ENCODE data around the gene PINK1. TPM values are rescaled to one million over a fixed set of nuclear protein-coding genes. Genes with fewer than 3 reads are reported as not detected.

Gene PINK1
- total RNA-seq, 4 donors from 2014 or later = 55.6 to 67.4 (median 62.8) TPM

DNA sequence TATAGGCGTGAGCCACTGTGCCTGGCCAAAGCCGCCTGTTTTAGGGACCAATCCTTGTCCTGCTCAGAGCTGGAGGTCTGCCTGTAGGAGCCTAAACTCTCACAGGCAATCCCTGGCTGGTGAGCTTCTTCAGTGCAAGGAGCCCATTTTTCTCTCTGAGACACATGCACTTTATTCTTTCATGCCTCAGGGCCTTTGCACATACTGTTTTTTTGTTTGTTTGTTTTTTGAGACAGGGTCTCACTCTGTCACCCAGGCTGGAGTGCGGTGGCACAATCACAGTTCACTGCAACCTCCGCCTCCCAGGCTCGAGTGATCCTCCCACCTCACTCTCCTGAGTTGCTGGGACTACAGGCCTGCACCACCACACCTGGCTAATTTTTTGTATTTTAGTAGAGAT, 21.6 kb upstream of the PINK1 start:
- Histone ChIP-seq H3K36me3 (no peaks in the 10 kb centered on the region), H3K27ac (no peak overlapping the region), H3K9me3 (no peaks in the 10 kb centered on the region), H3K27me3 (no peaks in the 10 kb centered on the region), H3K4me3 (no peak overlapping the region), H3K4me1 (no peaks in the 10 kb centered on the region)
- TF ChIP-seq, protein P1, sequence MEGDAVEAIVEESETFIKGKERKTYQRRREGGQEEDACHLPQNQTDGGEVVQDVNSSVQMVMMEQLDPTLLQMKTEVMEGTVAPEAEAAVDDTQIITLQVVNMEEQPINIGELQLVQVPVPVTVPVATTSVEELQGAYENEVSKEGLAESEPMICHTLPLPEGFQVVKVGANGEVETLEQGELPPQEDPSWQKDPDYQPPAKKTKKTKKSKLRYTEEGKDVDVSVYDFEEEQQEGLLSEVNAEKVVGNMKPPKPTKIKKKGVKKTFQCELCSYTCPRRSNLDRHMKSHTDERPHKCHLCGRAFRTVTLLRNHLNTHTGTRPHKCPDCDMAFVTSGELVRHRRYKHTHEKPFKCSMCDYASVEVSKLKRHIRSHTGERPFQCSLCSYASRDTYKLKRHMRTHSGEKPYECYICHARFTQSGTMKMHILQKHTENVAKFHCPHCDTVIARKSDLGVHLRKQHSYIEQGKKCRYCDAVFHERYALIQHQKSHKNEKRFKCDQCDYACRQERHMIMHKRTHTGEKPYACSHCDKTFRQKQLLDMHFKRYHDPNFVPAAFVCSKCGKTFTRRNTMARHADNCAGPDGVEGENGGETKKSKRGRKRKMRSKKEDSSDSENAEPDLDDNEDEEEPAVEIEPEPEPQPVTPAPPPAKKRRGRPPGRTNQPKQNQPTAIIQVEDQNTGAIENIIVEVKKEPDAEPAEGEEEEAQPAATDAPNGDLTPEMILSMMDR (IDR thresholded peaks at IDR 0.05) = no peak
- TF ChIP-seq POLR2A (IDR thresholded peaks at IDR 0.05) = no peak
- no peak for DNase-seq
- intact Hi-C loops (cut with DNase I; ENCODE audit: low total_unique reads) = no loop called here

DNA sequence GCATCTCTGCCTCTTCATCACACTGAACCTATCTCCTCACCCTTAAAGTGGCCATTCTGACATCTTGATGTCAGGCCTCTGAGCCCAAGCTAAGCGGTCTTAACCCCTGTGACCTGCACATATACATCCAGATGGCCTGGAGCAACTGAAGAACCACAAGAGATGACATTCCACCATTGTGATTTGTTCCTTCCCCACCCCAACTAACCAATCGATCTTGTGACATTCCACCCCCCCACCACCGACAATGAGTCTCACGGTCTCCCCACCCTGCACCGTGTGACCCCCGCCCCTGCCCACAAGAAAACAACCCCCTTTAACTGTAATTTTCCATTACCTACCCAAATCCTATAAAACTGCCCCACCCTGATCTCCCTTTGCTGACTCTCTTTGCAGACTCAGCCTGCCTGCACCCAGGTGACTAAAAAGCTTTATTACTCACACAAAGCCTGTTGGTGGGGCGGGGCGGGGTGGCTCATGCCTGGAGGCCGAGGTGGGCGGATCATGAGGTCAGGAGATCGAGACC, 21.0 kb upstream of the PINK1 start:
- TF ChIP-seq, protein P1 (IDR thresholded peaks at IDR 0.05) = no peak
- TF ChIP-seq POLR2A (IDR thresholded peaks at IDR 0.05) = no peak
- no peak for DNase-seq
- H3K4me1 ChIP-seq = no peaks in the 10 kb centered on the region
- intact Hi-C loops (cut with DNase I; ENCODE audit: low total_unique reads) = no loop called here
- H3K36me3 ChIP-seq = no peaks in the 10 kb centered on the region
- H3K4me3 ChIP-seq = no peak overlapping the region
- H3K27ac ChIP-seq = no peak overlapping the region
- H3K9me3 ChIP-seq = no peaks in the 10 kb centered on the region
- no peaks in the 10 kb centered on the region for H3K27me3 ChIP-seq

DNA sequence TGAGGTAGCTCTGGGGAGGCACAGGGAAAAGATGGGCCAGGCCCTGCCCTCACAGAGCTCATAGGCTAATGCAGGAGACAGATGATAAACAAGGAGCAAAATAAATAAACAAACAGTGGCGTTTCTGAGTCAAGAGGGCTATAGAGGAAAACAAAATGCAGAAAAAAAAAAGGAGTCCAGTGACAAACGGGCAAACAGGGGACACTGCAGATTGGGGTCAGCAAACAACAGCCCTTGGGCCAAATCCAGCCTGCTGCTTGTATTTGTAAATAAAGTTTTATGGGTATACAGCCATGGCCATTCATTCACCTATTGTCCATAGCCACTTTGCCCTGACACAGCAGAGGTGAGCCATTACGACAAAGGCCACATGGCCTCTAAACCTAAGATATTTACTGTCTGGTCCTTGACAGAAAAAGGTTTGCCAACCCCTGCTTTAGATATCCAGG, 19.1 kb upstream of the PINK1 start:
- TF ChIP-seq POLR2A (IDR thresholded peaks at IDR 0.05) = no peak
- TF ChIP-seq, protein P1 (IDR thresholded peaks at IDR 0.05) = no peak
- H3K27me3 ChIP-seq = no peaks in the 10 kb centered on the region
- peak overlapping the region in 1 of 2 donors; percentile 24 for H3K27ac ChIP-seq
- H3K36me3 ChIP-seq = no peaks in the 10 kb centered on the region
- no peaks in the 10 kb centered on the region for H3K4me1 ChIP-seq
- no peak overlapping the region for H3K4me3 ChIP-seq
- H3K9me3 ChIP-seq = no peaks in the 10 kb centered on the region
- no peak for DNase-seq
- intact Hi-C loops (cut with DNase I; ENCODE audit: low total_unique reads) = no loop called here

DNA sequence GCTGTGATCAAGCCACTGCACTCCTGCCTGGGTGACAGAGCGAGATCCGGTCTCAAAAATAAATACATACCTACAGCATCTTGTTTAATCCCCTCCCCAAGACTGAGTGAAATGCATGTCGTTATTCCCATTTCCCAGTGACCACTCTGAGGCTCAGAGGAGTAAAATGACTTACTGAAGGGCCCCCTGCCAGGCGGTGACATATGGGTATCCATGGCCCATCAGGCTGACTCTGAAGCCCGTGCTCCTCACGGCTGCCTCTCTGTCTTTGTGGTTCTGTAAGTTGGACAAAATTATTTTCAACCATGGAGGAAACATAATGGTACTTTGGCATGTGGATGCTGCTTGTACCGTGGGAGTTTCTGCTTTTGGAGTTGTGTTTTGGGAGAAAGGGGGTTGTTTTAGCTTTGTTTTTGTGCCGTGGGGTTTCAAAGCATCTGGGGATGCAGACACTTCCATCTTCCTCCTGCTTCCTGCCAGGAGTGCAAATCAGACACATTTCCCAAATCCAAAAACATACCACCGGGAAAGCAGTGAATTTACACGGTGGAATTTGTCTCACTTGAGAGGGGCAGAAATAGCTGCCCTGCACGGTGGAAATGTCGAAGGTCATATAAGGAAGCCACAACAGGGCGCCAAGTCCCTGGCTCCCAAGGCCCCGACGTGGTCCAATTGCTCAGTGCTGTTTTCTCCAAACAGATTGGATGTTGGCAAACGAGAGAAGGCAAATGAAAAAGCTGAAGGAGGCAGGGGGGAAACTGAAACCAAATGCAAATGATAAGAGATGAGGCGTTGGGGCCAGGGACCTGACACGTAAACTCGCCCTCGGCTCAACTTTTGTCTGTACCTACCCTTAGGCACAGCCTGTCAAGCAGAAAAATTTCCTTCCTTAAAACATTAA, 17.1 kb upstream of the PINK1 start:
- peak in 1 of 2 donors; percentile 22 for DNase-seq
- Histone ChIP-seq H3K4me1 (no peaks in the 10 kb centered on the region), H3K27ac (peak overlapping the region; percentile 44 to 54), H3K4me3 (no peak overlapping the region), H3K27me3 (no peaks in the 10 kb centered on the region), H3K9me3 (no peaks in the 10 kb centered on the region), H3K36me3 (no peaks in the 10 kb centered on the region)
- intact Hi-C loops (cut with DNase I; ENCODE audit: low total_unique reads) = no loop called here
- no peak for TF ChIP-seq POLR2A (IDR thresholded peaks at IDR 0.05)
- TF ChIP-seq, protein P1 (IDR thresholded peaks at IDR 0.05) = no peak

DNA sequence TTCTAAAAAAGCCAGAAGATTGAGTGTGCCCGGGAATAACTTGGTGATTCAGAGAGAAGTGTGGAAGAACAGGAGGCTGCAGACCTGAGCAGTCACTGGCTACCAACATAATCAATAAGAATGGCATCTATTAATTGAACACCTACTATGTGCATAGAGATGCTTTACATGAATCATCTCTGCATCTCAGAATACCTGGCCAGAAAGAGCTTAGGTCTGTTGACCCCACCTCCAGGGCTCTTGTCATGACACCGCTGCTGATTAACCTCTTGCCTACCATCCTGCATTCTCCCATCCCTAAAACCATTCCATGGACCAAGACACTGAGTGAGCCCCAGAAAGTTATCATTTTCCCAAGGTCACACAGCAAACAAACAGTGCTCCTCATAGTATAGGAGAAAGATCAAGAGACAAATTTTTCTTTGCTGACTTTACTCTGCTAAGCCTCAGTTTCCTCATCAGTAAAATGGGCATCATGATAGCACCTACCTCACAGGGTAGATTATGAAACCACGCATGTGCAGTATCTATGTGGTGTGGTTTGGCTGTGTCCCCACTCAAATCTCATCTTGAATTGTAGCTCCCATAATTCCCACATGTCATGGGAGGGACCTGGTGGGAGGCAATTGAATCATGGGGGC, 16.3 kb upstream of the PINK1 start:
- Histone ChIP-seq H3K27me3 (no peaks in the 10 kb centered on the region), H3K4me3 (no peak overlapping the region), H3K4me1 (no peaks in the 10 kb centered on the region), H3K27ac (peak overlapping the region; percentile 44 to 54), H3K36me3 (no peaks in the 10 kb centered on the region), H3K9me3 (no peaks in the 10 kb centered on the region)
- TF ChIP-seq, protein P1 (IDR thresholded peaks at IDR 0.05) = no peak
- TF ChIP-seq POLR2A (IDR thresholded peaks at IDR 0.05) = no peak
- DNase-seq = no peak
- intact Hi-C loops (cut with DNase I; ENCODE audit: low total_unique reads) = no loop called here
